ENCODE results near the gene MCC.

Gene MCC

DNA sequence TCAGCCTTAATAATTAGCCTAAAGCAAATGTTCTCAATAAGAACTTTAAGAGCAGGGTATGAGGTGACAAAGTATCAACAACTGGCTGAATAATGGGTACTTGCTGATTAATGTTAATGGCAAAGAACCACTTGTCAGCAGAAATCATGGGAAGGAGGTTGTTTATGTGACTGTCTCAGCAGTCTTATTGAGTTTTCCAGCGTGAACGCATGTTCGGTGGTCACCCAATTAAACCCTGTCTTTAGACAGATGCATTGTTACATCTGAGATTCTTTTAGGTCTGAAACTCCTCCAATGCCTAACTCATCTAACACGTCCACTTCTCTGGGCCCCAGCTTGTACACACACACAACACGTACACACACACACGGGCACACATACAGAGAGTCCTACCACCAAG lies 35.3 kb downstream of the MCC start:
- H3K4me3 ChIP-seq (ENCODE audit: insufficient read depth, low read depth, low read length) = no peak overlapping the region
- H3K36me3 ChIP-seq (ENCODE audit: control insufficient read depth, insufficient read depth, low read length) = no peaks in the 10 kb centered on the region
- H3K9me3 ChIP-seq (ENCODE audit: control insufficient read depth, low read length) = no peaks in the 10 kb centered on the region
- no peaks in the 10 kb centered on the region for H3K4me1 ChIP-seq (ENCODE audit: control insufficient read depth, insufficient read depth, low read length)
- H3K27me3 ChIP-seq (ENCODE audit: control insufficient read depth, insufficient read depth, low read length, poor library complexity, severe bottlenecking) = no peaks in the 10 kb centered on the region
- WGBS, 2 experiments = 90 to 92% methylated on average over 6 of the region's 6 CpGs
- no peak overlapping the region for H3K27ac ChIP-seq (ENCODE audit: insufficient read depth, low read depth, low read length, poor library complexity, severe bottlenecking)

- Histone ChIP-seq H3K36me3 (ENCODE audit: control insufficient read depth, insufficient read depth, low read length) (no peaks in the 10 kb centered on the region), H3K4me1 (ENCODE audit: control insufficient read depth, insufficient read depth, low read length) (no peaks in the 10 kb centered on the region), H3K4me3 (ENCODE audit: insufficient read depth, low read depth, low read length) (no peak overlapping the region), H3K27ac (ENCODE audit: insufficient read depth, low read depth, low read length, poor library complexity, severe bottlenecking) (no peak overlapping the region), H3K27me3 (ENCODE audit: control insufficient read depth, insufficient read depth, low read length, poor library complexity, severe bottlenecking) (no peaks in the 10 kb centered on the region), H3K9me3 (ENCODE audit: control insufficient read depth, low read length) (no peaks in the 10 kb centered on the region)
- 91 to 100% methylated on average over 2 of the region's 2 CpGs for whole genome bisulfite sequencing, 2 experiments
These were observed 36.5 kb downstream of the MCC start for GRCh38 chr5:113451797-113452196.

- H3K4me3 ChIP-seq (ENCODE audit: insufficient read depth, low read depth, low read length) = no peak overlapping the region
- H3K4me1 ChIP-seq (ENCODE audit: control insufficient read depth, insufficient read depth, low read length) = no peaks in the 10 kb centered on the region
- no peaks in the 10 kb centered on the region for H3K36me3 ChIP-seq (ENCODE audit: control insufficient read depth, insufficient read depth, low read length)
- H3K27ac ChIP-seq (ENCODE audit: insufficient read depth, low read depth, low read length, poor library complexity, severe bottlenecking) = no peak overlapping the region
- no peaks in the 10 kb centered on the region for H3K27me3 ChIP-seq (ENCODE audit: control insufficient read depth, insufficient read depth, low read length, poor library complexity, severe bottlenecking)
- H3K9me3 ChIP-seq (ENCODE audit: control insufficient read depth, low read length) = no peaks in the 10 kb centered on the region
- 0 to 50% methylated on average over 1 to 2 of the region's 2 CpGs for WGBS, 2 experiments
These were observed 37.3 kb downstream of the MCC start for GRCh38 chr5:113450929-113451328.

- H3K27me3 ChIP-seq (ENCODE audit: control insufficient read depth, insufficient read depth, low read length, poor library complexity, severe bottlenecking) = no peaks in the 10 kb centered on the region
- no peaks in the 10 kb centered on the region for H3K36me3 ChIP-seq (ENCODE audit: control insufficient read depth, insufficient read depth, low read length)
- no peak overlapping the region for H3K4me3 ChIP-seq (ENCODE audit: insufficient read depth, low read depth, low read length)
- no peaks in the 10 kb centered on the region for H3K4me1 ChIP-seq (ENCODE audit: control insufficient read depth, insufficient read depth, low read length)
- WGBS, 2 experiments = 88 to 93% methylated on average over 2 of the region's 2 CpGs
- no peak overlapping the region for H3K27ac ChIP-seq (ENCODE audit: insufficient read depth, low read depth, low read length, poor library complexity, severe bottlenecking)
- H3K9me3 ChIP-seq (ENCODE audit: control insufficient read depth, low read length) = no peaks in the 10 kb centered on the region
These were observed 37.8 kb downstream of the MCC start for GRCh38 chr5:113450462-113450861.

- no peaks in the 10 kb centered on the region for H3K4me1 ChIP-seq (ENCODE audit: control insufficient read depth, insufficient read depth, low read length)
- no peak overlapping the region for H3K27ac ChIP-seq (ENCODE audit: insufficient read depth, low read depth, low read length, poor library complexity, severe bottlenecking)
- no peak overlapping the region for H3K4me3 ChIP-seq (ENCODE audit: insufficient read depth, low read depth, low read length)
- H3K36me3 ChIP-seq (ENCODE audit: control insufficient read depth, insufficient read depth, low read length) = no peaks in the 10 kb centered on the region
- peaks cover 2% of the 10 kb centered on the region for H3K9me3 ChIP-seq (ENCODE audit: control insufficient read depth, low read length)
- 90 to 96% methylated on average over 2 to 3 of the region's 3 CpGs for WGBS, 2 experiments
- no peaks in the 10 kb centered on the region for H3K27me3 ChIP-seq (ENCODE audit: control insufficient read depth, insufficient read depth, low read length, poor library complexity, severe bottlenecking)
These were observed 40.0 kb downstream of the MCC start for GRCh38 chr5:113448252-113448651.

GRCh38 chr5:113447498-113448050 lies 40.7 kb downstream of the MCC start:
- WGBS, 2 experiments = 83 to 87% methylated on average over 3 to 4 of the region's 4 CpGs
- Histone ChIP-seq H3K4me3 (ENCODE audit: insufficient read depth, low read depth, low read length) (no peak overlapping the region), H3K27ac (ENCODE audit: insufficient read depth, low read depth, low read length, poor library complexity, severe bottlenecking) (no peak overlapping the region), H3K27me3 (ENCODE audit: control insufficient read depth, insufficient read depth, low read length, poor library complexity, severe bottlenecking) (no peaks in the 10 kb centered on the region), H3K9me3 (ENCODE audit: control insufficient read depth, low read length) (peaks cover 2% of the 10 kb centered on the region), H3K4me1 (ENCODE audit: control insufficient read depth, insufficient read depth, low read length) (no peaks in the 10 kb centered on the region), H3K36me3 (ENCODE audit: control insufficient read depth, insufficient read depth, low read length) (no peaks in the 10 kb centered on the region)

DNA sequence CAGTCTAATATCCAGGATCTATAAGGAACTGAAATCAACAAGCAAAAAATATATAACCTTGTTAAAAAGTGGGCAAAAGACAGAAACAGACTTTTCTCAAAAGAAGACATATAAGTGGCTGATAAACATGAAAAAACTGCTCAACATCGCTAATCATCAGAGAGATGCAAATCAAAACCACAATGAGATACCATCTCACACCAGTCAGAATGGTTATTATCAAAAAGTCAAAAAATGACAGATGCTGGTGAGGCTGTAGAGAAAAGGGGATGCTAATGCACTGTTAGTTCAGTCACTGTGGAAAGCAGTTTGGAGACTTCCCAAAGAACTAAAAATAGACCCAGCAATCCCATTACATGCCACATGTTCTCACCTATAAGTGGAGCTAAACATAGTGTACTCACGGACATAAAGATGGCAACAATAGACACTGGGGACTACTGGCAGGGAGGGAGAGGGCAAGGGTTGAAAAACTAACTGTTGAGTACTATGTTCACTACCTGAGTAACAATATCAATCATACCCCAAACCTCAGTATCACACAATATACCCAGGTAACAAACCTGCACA lies 41.8 kb downstream of the MCC start:
- 96 to 100% methylated on average over 2 of the region's 2 CpGs for WGBS, 2 experiments
- H3K9me3 ChIP-seq (ENCODE audit: control insufficient read depth, low read length) = peaks cover 2% of the 10 kb centered on the region
- H3K27me3 ChIP-seq (ENCODE audit: control insufficient read depth, insufficient read depth, low read length, poor library complexity, severe bottlenecking) = no peaks in the 10 kb centered on the region
- no peaks in the 10 kb centered on the region for H3K36me3 ChIP-seq (ENCODE audit: control insufficient read depth, insufficient read depth, low read length)
- no peaks in the 10 kb centered on the region for H3K4me1 ChIP-seq (ENCODE audit: control insufficient read depth, insufficient read depth, low read length)
- H3K4me3 ChIP-seq (ENCODE audit: insufficient read depth, low read depth, low read length) = no peak overlapping the region
- no peak overlapping the region for H3K27ac ChIP-seq (ENCODE audit: insufficient read depth, low read depth, low read length, poor library complexity, severe bottlenecking)

DNA sequence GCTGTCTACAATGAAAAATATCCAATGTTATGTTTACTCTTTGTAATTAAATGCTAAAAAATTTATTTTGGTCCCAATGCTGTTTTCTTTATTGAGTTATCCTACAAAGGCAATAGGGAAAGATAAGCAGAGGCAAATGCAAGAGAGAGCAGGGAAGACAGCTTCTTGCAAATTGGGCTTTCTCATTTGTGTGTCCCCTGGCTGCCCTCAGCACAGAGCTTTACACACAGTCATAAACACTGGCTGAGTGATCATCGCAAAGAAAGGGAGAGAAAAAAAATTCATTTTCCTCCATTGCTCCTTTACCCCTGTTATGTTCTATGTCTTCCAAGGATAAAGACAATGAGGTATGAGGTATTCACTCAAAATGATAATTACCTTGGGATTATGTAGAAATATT lies 51.1 kb downstream of the MCC start:
- H3K4me1 ChIP-seq (ENCODE audit: control insufficient read depth, insufficient read depth, low read length) = no peaks in the 10 kb centered on the region
- WGBS, 2 experiments = 93% methylated on average over 1 of the region's 1 CpG; no CpG with 5 or more reads in 1 of the 2 experiments
- no peaks in the 10 kb centered on the region for H3K27me3 ChIP-seq (ENCODE audit: control insufficient read depth, insufficient read depth, low read length, poor library complexity, severe bottlenecking)
- H3K27ac ChIP-seq (ENCODE audit: insufficient read depth, low read depth, low read length, poor library complexity, severe bottlenecking) = no peak overlapping the region
- no peaks in the 10 kb centered on the region for H3K9me3 ChIP-seq (ENCODE audit: control insufficient read depth, low read length)
- no peaks in the 10 kb centered on the region for H3K36me3 ChIP-seq (ENCODE audit: control insufficient read depth, insufficient read depth, low read length)
- no peak overlapping the region for H3K4me3 ChIP-seq (ENCODE audit: insufficient read depth, low read depth, low read length)

DNA sequence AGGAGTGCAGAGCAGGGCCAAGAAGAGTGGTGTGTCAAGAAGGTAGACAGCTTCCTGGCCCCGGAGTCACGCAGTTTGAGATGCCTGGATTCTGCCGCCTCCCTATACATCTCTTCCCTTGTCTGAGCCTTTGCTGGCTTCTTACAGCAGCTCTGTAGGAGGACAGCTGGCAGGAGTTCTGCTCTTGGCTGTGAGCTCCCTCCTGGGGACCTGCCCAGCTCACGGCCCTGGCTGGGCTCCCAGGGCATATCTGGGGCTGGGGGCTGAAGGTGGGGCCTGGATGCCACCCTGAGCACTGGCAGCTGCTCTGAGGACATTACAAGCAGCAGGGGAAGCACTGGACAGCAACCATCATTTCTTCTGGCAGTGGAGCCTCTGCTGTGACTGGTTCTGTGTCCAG lies 52.7 kb downstream of the MCC start:
- 90 to 92% methylated on average over 4 of the region's 4 CpGs for WGBS, 2 experiments

GRCh38 chr5:113434889-113435288 lies 53.4 kb downstream of the MCC start, which contains the start of gene TSSK1B:
Gene TSSK1B (minus strand): TSS chr5:113434989. CDS start chr5:113434839, 150 bp downstream.
- Histone ChIP-seq H3K4me1 (ENCODE audit: control insufficient read depth, insufficient read depth, low read length) (no peaks in the 10 kb centered on the region), H3K4me3 (ENCODE audit: insufficient read depth, low read depth, low read length) (no peak within 1 kb of the TSS), H3K27me3 (ENCODE audit: control insufficient read depth, insufficient read depth, low read length, poor library complexity, severe bottlenecking) (no peaks in the 10 kb centered on the region), H3K27ac (ENCODE audit: insufficient read depth, low read depth, low read length, poor library complexity, severe bottlenecking) (no peak within 1 kb of the TSS), H3K9me3 (ENCODE audit: control insufficient read depth, low read length) (no peaks in the 10 kb centered on the region), H3K36me3 (ENCODE audit: control insufficient read depth, insufficient read depth, low read length) (no peaks in the 10 kb centered on the region)
- 76 to 79% methylated on average over 3 of the region's 3 CpGs for WGBS, 2 experiments

More for the DNA sequence above, 52.7 kb downstream of the MCC start:
- H3K36me3 ChIP-seq (ENCODE audit: control insufficient read depth, insufficient read depth, low read length) = no peaks in the 10 kb centered on the region
- no peak overlapping the region for H3K27ac ChIP-seq (ENCODE audit: insufficient read depth, low read depth, low read length, poor library complexity, severe bottlenecking)
- H3K9me3 ChIP-seq (ENCODE audit: control insufficient read depth, low read length) = no peaks in the 10 kb centered on the region
- H3K4me1 ChIP-seq (ENCODE audit: control insufficient read depth, insufficient read depth, low read length) = no peaks in the 10 kb centered on the region
- H3K27me3 ChIP-seq (ENCODE audit: control insufficient read depth, insufficient read depth, low read length, poor library complexity, severe bottlenecking) = no peaks in the 10 kb centered on the region
- H3K4me3 ChIP-seq (ENCODE audit: insufficient read depth, low read depth, low read length) = no peak overlapping the region

All from ectodermal cell (in vitro differentiated cells).